D341Med (cell line): ENCODE data around the gene NPIPB8.
"Not testable (repeated sequence)": the region's sequence is repeated elsewhere in the genome, so short reads cannot be mapped to it uniquely, and the experiment has no call there.

Experiments used
- DNase-seq: peaks from one replicate; pipeline ENCODE4 v3.0.0; 2012; ENCODE audit warnings: low spot score

The NPIPB8 gene

GRCh38 chr16:28636093-28636823, 1.6 kb upstream of the NPIPB8 start:
- DNase-seq = not testable (repeated sequence)

GRCh38 chr16:28638359-28638758, 494 bp downstream of the NPIPB8 start:
- DNase-seq = not testable (repeated sequence)

GRCh38 chr16:28639959-28640358, 2.1 kb downstream of the NPIPB8 start:
- not testable (repeated sequence) for DNase-seq

GRCh38 chr16:28666264-28666663, 28.4 kb downstream of the NPIPB8 start:
- not testable (repeated sequence) for DNase-seq

DNA sequence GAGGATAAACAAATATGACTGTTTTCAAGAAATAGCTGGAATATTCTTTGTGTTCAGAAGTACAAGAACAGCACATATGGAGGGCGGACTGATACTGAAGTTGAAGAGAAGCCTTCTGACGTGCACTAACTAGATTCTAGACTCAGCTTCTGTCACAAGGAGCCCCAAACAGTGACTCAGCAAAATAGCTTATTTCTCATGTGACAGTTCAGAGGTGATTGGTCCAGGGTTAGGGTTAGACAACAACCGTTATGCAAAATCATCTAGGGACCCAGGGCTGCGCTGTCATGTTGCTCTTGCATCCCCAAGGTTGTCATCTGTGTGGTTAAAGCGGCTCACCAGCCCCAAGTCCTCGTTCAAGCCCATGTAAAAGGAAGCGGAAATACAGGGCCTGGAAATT, 29.6 kb downstream of the NPIPB8 start:
- DNase-seq = not testable (repeated sequence)

GRCh38 chr16:28668199-28668598, 30.3 kb downstream of the NPIPB8 start:
- DNase-seq = not testable (repeated sequence)

DNA sequence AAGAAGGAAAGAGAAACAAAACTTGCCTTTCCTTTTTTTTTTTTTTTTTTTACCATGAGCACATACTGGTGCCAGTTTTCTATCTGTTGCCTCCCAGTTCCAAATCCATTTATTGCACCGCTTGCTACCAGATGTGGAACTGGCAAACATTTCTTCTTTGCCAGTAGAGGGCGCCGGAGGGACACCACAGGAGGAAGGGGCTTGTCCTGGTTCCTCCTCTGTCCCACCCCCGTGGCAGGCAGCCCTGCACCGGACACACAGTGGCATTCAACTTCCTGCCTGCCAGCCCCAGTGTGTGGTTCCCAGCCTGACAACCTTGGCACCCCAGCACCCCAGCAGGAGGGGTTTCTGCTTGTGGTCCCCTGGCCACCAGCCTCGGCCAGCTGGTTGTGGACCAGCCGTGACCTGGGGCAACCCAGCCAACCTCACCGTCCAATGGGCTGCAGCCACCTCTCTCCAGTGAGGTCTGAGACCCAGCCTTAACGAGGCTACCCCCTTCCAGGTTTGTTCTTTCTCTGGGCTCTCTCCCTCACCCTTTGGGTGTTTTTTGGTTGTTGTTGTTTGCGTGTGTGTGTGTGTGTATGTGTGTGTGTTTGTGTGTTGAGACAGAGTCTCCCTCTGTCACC, 50.6 kb downstream of the NPIPB8 start:
- not testable (repeated sequence) for DNase-seq

- DNase-seq = not testable (repeated sequence)
Measured at GRCh38 chr16:28689425-28689824, 51.6 kb downstream of the NPIPB8 start.

DNA sequence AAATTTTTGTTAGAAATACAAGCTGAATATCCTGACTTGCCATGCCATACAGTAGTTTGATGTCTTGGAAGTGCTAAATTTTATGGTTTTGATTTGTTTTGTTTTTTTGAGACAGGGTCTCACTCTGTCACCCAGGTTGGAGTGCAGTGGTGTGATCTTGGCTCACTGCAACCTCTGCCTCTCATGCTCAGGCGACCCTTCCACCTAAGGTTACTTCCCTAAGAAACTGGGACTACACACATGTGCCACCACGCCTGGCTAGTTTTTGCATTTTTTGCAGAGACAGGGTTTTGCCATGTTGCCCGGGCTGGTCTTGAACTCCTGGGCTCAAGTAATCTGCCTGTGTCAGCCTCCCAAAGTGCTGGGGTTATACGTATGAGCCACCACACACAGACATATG, 53.9 kb downstream of the NPIPB8 start:
- not testable (repeated sequence) for DNase-seq

DNA sequence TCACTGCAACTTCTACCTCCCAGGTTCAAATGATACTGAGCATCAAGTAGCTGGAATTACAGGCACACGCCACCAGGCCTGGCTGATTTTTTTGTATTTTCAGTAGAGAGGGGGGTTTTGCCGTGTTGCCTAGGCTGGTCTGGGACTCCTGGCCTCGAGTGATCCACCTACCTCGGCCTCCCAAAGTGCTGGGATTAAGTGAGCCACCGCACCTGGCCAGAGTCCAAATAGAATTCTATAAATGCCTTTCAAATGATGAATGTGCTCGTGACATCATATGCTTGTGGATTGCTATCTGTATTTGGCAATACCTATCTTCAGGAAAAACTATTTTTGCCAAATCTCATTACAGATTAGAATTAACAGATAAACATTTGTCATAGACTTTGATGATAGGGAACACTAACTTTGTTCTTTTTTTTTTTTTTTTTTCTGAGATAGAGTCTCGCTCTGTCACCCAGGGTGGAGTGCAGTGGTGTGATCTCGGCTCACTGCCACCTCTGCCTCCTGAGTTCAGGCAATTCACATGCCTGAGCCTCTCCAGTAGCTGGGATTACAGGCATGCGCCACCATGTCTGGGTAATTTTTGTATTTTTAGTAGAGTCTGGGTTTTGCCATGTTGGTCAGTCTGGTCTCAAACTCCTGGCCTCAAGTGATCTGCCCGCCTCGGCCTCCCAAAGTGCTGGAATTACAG, 55.5 kb downstream of the NPIPB8 start:
- DNase-seq = not testable (repeated sequence)

DNA sequence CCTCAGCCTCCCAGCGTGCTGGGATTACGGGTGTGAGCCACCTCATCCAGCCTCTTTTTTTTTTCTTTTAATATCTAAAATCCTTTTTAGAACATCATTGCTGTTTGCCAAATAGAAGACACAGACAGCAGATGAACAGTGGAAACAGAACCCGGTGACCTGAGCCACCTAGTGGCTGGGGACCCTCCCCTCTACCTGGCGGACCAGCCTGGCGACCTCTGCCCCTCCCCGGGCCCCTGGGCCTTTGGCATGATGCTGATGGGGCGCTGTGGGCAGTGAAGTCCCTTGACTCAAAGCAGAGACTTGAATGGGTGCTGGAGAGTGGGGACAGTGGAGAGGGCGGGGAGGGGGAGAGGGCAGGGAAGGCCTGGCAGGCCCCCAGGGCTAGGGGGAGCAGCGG, 61.9 kb downstream of the NPIPB8 start:
- DNase-seq = not testable (repeated sequence)

- DNase-seq = not testable (repeated sequence)
Measured at GRCh38 chr16:28700349-28700748, 62.5 kb downstream of the NPIPB8 start.

- DNase-seq = not testable (repeated sequence)
Measured at GRCh38 chr16:28701384-28701783, 63.5 kb downstream of the NPIPB8 start.

- DNase-seq = not testable (repeated sequence)
Measured at GRCh38 chr16:28704246-28704645, 66.4 kb downstream of the NPIPB8 start.
